OCI-LY1 (cell line): ENCODE measurements around the gene MRTFB.

Experiments
- EZH2 ChIP-seq: fragments of 200-600 bp; sonication (generic), shearing (Covaris generic); IDR thresholded peaks from 2 replicates; pipeline ENCODE4 v1.8.0; 2017; ENCODE audit warnings: borderline replicate concordance, mixed run types, mild to moderate bottlenecking, antibody characterized with exemption, low read length, moderate library complexity, mixed read lengths
- TF ChIP-seq, protein P1 (sequence below): fragments of 200-600 bp; sonication (generic), shearing (Covaris generic); IDR thresholded peaks from 2 replicates; pipeline ENCODE4 v1.5.1; 2017; ENCODE audit warnings: mild to moderate bottlenecking, antibody characterized with exemption, low read length, moderate library complexity, mixed read lengths

- TF ChIP-seq, protein P1, sequence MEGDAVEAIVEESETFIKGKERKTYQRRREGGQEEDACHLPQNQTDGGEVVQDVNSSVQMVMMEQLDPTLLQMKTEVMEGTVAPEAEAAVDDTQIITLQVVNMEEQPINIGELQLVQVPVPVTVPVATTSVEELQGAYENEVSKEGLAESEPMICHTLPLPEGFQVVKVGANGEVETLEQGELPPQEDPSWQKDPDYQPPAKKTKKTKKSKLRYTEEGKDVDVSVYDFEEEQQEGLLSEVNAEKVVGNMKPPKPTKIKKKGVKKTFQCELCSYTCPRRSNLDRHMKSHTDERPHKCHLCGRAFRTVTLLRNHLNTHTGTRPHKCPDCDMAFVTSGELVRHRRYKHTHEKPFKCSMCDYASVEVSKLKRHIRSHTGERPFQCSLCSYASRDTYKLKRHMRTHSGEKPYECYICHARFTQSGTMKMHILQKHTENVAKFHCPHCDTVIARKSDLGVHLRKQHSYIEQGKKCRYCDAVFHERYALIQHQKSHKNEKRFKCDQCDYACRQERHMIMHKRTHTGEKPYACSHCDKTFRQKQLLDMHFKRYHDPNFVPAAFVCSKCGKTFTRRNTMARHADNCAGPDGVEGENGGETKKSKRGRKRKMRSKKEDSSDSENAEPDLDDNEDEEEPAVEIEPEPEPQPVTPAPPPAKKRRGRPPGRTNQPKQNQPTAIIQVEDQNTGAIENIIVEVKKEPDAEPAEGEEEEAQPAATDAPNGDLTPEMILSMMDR, result no peak
- no peak for TF ChIP-seq EZH2
Observed at GRCh38 chr16:14309906-14310305, 238.8 kb downstream of the MRTFB start.
